Epidermal melanocyte (primary cell): ENCODE data around the gene HPCA.
A peak's percentile ranks its signal among the peaks of the same experiment; 100 is the strongest.

ENCODE experiments used
- DNase-seq: peaks from one replicate; pipeline ENCODE4 v3.0.0; 2011; ENCODE audit warnings: low spot score; ENCODE audit not compliant: insufficient read length

Gene HPCA

GRCh38 chr1:32871364-32872191, 14.7 kb upstream of the HPCA start:
- DNase-seq = no peak

- DNase-seq = no peak
Measured at GRCh38 chr1:32872192-32872460, 14.2 kb upstream of the HPCA start.

- no peak for DNase-seq
Measured at GRCh38 chr1:32873484-32873883, 12.8 kb upstream of the HPCA start.

- no peak for DNase-seq
Measured at GRCh38 chr1:32874860-32875752, 11.2 kb upstream of the HPCA start.

- DNase-seq = peak; percentile 80
Measured at GRCh38 chr1:32876341-32877210, 9.7 kb upstream of the HPCA start.

GRCh38 chr1:32877211-32878110, 8.8 kb upstream of the HPCA start:
- no peak for DNase-seq

- no peak for DNase-seq
Measured at GRCh38 chr1:32878183-32878582, 8.1 kb upstream of the HPCA start.

GRCh38 chr1:32878637-32879041, 7.7 kb upstream of the HPCA start:
- DNase-seq = no peak

- DNase-seq = no peak
Measured at GRCh38 chr1:32881291-32881690, 5.0 kb upstream of the HPCA start.

- no peak for DNase-seq
Measured at GRCh38 chr1:32881871-32882850, 4.1 kb upstream of the HPCA start.

- DNase-seq = no peak
Measured at GRCh38 chr1:32883338-32884031, 2.8 kb upstream of the HPCA start.

GRCh38 chr1:32884032-32884372, 2.3 kb upstream of the HPCA start:
- no peak for DNase-seq

- DNase-seq = no peak
Measured at GRCh38 chr1:32884726-32885125, 1.6 kb upstream of the HPCA start.

- DNase-seq = no peak
Measured at GRCh38 chr1:32885676-32886003, 651 bp upstream of the HPCA start.

- DNase-seq = no peak
Measured at GRCh38 chr1:32886828-32887414, 630 bp downstream of the HPCA start.

- no peak for DNase-seq
Measured at GRCh38 chr1:32887623-32888022, 1.3 kb downstream of the HPCA start.

- no peak for DNase-seq
Measured at GRCh38 chr1:32888134-32888533, 1.8 kb downstream of the HPCA start.

- no peak for DNase-seq
Measured at GRCh38 chr1:32888677-32889420, 2.6 kb downstream of the HPCA start.
